Prostate gland (tissue), 2 donors: ENCODE measurements around the gene ROBO2.

Source experiments
- POLR2A ChIP-seq: fragments of 450-650 bp; IDR thresholded peaks from one replicate; pipeline ENCODE4 v1.6.1; 2016; ENCODE audit warnings: antibody characterized with exemption, mild to moderate bottlenecking
- TF ChIP-seq, protein P1 (sequence below), 4 experiments: fragments of 200-600 bp in 2 of 4; fragments of 450-650 bp in 2 of 4; sonication (generic) in 2 of 4; IDR thresholded peaks; 1 replicate in 3 of 4; 2 replicates in 1 of 4; pipeline ENCODE4 v1.5.1; 2016 to 2019; ENCODE audit warnings: antibody characterized with exemption in 4 of 4, mild to moderate bottlenecking in 2 of 4, moderate library complexity in 2 of 4

DNA sequence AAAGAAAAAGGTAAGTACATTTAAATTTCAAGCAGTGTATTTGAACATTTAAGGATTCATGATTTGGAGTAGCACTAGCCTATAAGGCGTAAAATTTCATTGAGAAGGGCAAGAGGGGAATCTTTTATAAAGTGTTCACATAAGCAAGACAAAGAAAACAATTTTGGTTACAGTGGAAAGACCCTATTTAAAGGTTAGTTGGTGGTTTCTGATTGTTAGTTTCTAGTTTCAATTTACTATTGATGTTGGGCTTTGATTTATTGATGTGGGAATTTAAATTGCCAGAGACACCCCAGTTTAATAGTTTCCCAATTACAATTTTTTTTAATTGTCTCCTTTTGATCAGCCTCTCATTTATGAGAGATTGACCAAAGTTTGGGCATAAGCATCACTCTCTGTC, 19.5 kb downstream of the ROBO2 start:
- TF ChIP-seq POLR2A, result no peak
- TF ChIP-seq, protein P1, sequence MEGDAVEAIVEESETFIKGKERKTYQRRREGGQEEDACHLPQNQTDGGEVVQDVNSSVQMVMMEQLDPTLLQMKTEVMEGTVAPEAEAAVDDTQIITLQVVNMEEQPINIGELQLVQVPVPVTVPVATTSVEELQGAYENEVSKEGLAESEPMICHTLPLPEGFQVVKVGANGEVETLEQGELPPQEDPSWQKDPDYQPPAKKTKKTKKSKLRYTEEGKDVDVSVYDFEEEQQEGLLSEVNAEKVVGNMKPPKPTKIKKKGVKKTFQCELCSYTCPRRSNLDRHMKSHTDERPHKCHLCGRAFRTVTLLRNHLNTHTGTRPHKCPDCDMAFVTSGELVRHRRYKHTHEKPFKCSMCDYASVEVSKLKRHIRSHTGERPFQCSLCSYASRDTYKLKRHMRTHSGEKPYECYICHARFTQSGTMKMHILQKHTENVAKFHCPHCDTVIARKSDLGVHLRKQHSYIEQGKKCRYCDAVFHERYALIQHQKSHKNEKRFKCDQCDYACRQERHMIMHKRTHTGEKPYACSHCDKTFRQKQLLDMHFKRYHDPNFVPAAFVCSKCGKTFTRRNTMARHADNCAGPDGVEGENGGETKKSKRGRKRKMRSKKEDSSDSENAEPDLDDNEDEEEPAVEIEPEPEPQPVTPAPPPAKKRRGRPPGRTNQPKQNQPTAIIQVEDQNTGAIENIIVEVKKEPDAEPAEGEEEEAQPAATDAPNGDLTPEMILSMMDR (IDR thresholded peaks at IDR 0.05), result no peak
